RPMI7951 (cell line): ENCODE data around the gene EPHB3. TPM values are rescaled to one million over a fixed set of nuclear protein-coding genes. Genes with fewer than 3 reads are reported as not detected.

ENCODE experiments used
- DNase-seq: peaks from one replicate; pipeline ENCODE4 v3.0.0-alpha.2; 2012; ENCODE audit warnings: low read depth
- total RNA-seq: library from RNA; depleted of rRNA; stranded (reverse); fragments of >200 nt; shearing (Covaris generic); gene quantifications from 2 replicates; pipeline ENCODE4 v1.2.3, GENCODE V29; 2014

The EPHB3 gene
- total RNA-seq, 1 experiment from 2014 or later, result 5.5 TPM

DNA sequence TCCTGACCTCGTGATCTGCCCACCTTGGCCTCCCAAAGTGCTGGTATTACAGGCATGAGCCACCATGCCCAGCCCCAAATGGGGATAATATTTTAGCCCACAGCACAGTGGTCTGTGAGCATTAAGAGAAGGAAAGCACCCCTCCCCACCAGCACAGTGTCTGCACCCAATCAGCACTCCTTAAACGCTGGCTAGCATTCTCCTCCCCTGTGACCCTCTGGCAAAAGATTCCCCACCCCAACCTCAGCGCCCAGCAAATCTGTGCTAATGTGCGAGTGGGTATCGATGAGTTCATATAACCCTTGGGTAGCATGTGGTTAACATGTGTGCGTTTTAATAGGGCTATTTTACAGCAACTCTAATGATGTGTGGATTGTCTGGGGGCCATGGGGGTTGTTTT is 18.3 kb upstream of the EPHB3 start:
- no peak for DNase-seq

DNA sequence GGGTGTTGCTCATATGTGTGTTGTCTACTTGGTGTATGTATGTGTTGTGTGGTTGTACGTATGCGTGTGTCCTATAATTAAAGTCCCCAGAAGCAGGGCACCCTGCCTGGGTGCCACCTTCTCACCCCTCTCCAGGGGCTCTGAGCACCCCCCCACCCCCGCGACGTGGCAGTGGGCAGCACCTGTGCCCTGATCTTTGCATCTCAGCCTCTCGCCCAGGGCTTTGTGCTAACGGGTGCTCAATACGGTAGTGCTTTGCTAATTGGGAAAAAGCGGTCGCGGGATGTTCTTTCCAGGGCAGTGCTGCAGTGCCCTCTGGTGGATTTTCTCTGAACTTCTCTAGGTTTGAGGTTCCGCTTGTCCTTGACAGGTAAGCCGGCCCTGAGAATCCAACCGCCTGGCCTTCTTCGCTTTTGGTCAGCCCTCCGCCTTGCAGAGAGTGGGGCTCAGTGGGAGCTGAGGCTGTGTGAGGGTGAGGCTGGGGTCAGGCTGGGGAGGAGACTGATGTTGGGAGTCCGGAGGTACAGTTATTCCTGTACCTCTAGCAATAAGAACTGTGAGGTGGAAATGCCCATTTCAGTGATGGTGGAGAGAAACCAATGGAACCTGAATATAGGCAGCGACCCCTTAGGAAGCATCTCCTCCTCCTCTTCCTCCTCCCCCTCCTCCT is 17.6 kb upstream of the EPHB3 start:
- DNase-seq, result peak; percentile 79

DNA sequence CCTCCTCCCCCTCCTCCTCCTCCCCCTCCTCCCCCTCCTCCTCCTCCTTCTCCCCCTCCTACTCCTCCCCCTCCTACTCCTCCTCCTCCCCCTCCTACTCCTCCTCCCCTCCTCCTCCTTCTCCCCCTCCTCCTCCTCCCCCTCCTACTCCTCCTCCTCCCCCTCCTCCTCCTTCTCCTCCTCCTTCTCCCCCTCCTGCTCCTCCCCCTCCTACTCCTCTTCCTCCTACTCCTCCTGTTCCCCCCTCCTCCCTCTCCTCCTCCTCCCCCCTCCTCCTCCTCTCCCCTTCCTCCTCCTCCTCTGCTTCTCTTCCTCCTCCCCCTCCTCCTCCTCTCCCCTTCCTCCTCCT is 17.1 kb upstream of the EPHB3 start:
- no peak for DNase-seq

DNA sequence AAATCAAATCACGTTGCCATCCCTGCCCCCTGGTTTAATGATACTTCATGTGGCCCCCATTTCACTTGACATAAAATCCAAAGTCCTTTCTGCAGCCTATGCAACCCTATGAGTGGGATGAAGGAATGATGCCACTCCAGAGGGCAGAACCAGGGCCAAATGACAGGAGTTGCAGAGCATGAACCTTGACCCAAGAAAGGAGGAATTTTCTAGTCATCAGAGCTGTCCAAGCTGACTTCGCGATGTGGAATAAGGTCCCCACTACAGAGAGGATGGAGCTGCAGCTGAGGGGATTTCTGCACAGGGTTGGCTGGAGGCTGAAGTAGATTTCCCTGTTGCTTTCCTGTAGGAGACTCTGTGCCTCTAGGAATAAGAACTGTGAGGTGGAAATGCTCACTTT is 15.8 kb upstream of the EPHB3 start:
- no peak for DNase-seq

DNA sequence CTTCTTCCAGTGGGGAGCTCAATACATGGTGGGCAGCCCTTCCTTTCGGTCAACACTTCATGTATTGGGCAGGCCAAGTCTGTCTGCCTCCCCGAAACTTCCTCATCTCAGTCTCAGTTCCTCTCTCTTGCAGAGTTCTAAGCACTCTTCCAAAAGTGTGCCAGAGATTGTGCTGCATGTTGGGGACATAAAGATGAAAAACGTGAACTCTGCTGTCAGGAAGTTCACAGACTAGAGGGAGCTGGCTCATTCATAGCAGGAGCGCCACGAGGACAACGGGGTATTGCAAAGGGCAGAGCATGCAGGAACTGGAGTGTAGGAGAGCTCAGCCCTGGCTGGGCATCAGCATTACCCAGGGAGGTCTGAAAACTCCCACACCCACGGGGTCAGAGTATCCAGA is 15.3 kb upstream of the EPHB3 start:
- DNase-seq, result no peak

DNA sequence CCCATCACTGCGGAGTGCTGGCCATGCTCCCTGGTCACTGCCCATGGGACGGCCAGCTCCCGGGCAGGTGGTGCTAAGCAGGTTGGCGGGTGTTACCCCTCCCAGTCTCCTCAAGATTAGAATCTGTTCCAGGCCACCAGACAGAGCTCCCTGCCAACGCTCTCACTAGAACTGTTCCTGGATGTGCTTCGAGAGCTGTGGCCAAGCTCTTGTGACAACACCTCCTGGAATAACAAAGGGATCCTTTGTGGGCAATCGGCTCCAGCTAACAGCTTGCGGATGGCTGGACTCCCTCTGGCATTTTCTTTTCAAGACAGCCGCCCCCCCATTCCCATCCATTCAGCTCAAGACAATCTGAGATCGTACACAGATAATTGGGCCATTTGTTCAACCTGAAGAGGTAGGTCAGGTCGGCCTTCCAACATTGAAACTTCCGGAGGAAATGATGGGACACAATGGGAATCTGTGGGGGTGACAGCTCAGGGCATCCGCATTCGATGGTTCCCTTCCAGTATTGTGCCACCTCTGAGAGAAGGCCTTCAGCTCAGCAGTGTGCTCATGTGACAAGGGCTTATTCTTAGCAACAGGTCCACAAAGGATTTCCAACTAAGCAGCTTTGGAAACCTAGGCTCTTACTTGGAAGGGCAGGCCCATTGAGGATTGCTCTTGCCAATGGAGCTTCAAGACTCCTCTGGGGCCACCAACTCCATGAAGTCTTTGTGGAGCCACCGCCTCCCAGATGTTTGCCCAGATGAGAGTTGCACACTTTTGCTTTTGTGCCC is 11.6 kb upstream of the EPHB3 start:
- no peak for DNase-seq

DNA sequence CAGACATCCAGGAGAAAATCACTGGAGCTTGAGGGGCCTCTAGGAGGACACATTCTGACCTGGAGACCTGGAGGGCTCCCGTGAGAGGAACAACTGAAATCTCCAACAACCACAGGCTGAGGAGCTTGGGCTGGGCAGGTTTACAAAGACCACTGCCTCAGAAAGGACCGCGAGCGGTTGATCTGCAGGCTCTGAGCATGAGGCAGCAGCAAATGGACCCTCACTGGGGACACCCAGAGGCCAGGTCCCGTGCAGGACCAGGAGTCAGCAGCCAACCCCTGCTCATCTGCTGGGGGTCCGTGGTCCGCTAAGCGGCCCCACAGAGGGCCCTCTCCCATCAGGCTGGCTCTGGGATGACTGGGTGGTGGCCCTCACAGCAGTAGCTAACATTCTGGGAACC is 10.5 kb upstream of the EPHB3 start:
- DNase-seq, result no peak

DNA sequence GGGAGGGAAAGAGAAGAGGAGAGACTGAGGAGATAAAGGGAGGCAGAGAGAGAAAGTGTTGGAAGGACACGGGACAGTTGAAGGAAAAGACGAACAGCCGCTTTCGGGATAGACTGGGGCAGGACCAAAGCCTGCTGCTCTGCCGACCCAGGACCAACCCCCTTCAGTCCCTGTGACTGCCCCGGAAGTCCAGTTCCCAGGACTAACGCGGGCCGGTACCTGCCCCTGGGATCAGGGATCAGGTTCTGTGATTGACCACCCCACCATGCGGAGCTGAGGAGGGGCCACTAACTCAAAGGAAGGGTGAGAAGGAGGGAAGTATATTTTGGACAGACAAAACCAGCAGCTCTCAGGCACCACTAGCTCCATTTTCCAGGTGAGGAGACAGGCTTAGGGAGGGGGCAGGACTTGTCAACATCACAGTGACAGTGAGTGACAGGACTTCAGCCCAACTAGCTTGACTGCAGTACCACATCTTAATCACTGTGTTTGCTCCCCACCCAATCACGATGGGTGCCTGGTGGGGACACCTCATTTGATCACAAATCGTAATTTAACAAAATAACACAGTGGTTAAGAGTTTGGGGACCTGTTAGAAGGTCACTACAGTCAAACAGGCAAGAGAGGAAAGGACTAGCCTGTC is 9.8 kb upstream of the EPHB3 start:
- DNase-seq, result no peak

DNA sequence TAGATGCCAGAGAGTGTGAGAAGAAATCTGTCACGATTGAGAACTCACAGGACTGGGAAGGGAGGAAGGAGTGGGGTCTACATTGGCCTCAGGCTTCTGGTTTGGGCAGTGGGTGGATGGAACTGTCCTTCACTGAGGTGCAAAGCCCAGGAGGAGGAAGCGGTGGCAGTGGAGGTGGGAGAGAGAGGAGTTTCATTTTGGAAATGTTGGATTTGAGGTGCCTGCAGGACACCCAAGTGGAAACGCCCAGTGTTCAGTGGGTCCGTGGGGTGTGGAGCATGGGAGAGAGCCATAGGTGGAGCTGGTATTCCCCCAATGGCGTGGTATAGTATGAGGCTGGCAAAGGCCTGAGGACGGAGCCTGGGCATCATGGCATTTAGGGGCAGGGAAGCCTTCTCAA is 9.3 kb upstream of the EPHB3 start:
- DNase-seq, result no peak

DNA sequence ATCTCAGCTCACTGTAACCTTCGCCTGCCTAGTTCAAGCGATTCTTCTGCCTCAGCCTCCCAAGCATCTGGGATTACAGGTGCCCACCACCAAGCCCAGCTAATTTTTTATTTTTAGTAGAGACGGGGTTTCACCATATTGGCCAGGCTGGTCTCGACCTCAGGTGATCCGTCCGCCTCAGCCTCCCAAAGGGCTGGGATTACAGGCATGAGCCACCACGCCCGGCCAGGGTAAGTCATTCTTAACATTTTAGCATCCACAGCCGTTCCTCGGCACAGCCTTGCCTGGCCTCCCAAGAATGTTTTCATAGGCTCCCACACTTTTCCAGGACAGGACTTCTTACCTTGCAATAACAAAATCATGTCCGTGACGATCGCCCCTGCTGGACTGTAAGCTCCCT is 8.7 kb upstream of the EPHB3 start:
- no peak for DNase-seq

DNA sequence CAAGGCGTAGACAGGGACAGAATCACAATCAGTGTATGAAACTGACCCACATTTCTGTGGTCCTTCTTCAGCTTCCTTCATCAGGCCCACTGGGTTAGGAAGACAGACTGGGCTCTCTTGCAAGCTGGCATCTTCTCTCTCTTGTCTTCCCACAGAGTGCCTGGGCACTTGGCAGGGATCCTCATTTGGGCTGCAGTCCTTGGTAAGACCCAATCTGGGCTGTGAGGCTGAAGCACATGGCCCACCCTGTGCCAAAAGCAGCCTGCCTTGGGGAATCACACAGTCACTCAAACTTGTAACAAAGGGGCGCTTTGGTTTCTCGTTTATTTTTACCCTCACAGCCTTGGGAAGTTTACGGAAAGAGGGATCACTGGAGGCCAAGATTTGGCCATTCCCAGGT is 8.2 kb upstream of the EPHB3 start:
- DNase-seq, result no peak

DNA sequence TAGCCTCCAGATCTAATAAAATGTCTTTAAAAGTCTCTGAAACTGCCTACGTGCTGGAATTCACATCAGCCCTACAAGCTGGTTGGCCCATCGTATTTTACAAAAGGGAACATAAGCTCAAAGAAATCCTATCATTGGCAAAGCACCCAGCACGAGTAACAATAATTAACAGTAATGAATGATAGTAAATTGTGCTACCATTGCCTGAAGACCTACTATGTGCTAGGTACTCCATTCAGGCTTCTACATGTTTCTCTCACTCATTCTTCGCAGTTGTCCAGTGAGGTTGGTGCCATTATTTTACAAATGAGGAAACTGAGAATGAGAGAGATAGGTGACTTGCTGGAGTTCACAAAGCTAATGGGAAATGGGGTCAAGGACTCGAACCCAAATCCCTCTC is 7.1 kb upstream of the EPHB3 start:
- no peak for DNase-seq

DNA sequence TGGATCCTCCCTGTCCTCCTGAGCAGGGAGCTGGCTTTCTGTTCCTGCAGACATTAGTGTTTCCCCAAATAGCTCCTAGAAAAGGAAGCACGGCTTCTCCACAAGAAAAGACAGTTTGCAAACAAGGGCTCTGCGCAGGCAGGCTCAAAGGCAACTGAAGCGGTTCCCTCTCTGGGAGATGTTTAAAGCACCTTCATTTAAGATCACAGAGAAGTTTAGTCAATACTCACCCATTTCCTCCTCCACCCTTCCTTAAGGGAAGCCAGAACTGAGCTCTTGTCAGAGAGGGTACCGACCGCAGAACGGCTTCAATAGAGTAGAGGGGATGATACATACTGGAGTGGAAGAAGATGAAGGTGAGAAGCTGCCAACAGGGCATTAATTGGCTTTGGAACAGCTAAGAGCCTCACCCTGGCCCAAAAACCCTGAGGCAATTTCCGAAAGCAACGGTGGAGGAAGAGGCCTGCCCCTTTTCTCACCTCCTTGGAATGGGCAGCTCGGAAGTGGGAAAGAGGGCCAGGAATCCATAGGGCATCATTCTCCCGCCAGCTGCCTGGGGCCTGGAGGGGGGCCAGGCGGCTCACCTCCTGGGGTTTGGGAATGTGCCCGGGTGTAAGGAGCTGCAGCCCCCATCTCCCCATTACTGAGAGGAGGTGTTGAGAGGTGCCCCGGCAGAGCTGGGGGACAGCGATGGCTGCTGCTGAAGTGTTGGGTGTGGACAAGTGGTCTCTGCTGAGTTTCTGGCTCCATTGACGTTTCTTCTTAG is 4.8 kb upstream of the EPHB3 start:
- DNase-seq, result no peak

DNA sequence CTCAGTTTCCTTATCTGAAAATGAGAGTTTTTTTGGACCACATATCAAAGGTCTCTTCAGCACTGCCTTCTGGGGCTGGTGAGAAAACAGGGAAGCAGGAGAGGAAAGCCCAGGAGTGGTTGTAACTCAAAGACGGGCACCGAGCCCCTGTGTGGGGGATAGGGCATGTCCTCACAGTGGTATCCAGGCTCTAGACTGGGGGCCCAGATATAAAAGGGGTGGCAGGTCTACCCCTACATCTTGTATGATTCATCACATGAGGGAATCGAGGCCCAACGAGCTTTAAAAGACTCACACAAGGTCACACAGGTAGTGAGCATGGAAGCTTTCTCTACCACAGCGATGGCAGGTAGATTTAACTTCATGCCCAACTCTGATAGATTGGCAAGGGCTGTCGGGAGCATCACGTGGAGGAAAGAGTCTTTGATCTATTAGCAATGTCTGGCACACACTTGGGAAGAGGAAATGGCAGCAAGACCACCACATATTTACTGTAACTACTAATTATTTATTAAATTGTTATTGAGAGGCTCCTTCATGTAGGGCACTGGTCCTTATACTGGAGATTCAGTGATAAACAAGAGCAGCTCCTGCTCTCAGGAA is 4.1 kb upstream of the EPHB3 start:
- no peak for DNase-seq

DNA sequence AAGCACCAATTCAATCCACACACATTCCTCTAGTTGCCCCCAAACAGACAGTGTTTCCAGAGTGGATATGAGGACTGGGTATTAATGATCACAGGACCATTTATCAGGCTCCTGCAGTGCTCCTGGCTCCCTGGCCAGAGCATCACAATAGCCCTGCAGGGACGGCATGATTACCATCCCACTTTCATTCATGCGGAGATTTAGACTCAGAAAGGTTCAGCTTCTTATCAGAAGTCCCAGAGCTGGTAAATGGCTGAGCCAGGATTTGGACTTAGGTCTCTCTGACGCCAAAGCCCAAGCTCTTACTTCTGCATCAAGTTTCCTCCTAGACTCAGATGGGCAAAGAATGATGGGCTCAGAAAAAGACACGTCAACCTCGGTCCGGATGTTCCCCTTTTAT is 2.9 kb upstream of the EPHB3 start:
- no peak for DNase-seq

DNA sequence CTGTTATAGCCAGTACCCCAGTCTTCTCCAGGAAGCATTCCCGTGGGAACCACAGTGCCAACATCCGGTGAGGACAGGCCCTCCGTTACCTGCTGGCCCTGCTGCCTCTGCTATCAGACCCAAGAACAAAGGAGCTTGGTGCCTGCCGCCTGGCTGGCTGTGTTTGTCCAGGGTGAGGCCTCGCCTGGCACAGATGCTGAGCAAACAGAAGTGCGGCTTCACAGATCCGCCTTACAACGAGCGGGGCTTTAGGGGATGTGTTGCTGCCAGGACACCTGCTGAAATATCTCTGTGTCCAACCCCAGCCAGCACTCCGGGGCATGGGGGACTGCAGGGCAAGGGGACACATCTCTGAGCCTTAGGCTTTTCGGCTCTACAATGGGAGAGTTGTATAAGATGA is 2.2 kb upstream of the EPHB3 start:
- no peak for DNase-seq

DNA sequence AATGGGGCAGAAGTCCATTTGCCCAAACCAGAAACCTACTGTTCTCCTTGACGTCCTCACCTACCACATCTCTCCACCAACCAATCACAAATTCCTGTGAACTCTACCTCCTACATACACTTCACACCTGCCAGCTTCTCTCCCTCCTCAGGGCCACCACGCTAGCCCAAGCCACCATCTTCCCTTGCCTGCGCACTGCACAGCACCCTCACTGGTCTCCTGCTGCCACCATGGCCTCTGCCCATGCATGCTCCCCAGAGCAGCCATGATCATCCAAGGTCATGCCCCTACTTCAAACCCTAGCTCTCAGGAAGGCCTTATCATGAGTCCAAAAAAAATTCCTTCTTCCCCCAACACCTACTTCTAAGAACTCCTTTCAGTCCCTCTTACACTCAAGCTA is 1.1 kb upstream of the EPHB3 start:
- DNase-seq, result no peak

DNA sequence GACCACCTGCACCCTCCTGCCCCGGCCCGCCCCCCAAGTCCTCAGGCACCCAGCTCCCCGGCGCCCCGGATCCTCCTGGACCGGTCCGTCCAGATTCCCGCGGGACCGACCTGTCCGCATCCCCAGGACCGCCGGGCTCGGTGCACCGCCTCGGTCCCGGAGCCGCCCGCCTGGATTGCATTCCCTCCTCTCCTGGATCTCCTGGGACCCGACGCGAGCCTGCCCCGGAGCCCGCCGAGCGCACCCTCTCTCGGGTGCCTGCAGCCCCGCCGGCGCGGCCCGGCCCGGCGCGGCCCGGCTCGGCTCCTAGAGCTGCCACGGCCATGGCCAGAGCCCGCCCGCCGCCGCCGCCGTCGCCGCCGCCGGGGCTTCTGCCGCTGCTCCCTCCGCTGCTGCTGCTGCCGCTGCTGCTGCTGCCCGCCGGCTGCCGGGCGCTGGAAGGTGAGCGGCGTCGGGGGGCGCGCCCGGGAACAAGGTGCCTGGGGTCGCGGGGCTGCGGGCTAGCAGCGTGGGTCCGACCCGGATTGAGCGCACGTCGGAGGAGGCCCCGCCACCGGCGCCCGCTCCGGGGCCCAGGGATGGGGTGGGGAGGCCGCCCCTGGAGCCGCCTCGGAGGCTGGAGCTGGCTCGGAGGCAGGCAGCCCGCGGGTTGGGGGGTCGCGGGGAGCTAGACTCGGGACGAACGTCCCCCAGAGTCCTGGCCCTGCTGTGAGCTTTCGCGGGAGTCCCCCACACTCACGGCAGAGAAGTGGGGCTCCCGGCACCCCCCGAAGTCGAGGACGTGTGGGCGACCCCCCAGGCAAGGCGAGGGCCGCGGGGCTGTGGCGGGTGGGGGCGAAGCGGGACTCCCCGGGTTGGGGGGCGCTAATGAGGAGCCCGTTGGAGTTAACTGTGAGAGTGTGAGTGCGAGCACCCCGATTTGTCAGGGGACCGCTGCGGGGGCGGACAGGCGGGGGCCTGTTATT is 610 bp downstream of the EPHB3 start:
- peak; percentile 21 for DNase-seq

DNA sequence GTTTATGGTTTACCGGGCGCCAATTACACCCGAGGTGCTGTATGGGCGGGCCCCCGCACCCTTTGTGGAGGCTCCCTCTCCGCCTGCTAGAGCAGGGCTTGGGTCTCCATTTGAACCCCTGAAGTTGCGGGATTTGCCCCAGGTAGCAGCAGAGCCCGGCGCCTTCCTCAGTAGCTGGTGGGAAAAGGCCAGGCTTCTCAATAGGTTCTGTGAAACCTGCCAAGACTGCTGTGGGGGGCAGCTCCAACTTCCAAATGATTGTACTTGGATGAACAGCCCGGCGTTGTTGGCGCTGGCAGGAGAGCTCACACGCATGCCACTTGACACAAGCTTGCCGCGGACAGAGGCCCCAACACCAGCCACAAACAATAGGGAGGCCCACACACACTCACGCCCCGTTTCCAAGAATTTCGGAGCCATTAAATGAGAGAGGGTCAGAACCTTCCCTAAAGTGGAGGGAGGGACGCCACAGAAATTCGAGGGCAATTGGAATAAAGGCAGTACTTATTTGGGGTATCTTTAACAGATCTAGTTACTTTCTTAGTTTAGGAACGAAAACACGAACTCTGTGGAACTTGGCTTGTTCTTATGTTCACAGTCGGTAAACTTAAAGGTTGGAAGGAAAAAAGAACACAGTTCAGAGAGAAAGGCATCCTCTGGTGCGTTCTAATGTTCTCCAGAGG is 1.4 kb downstream of the EPHB3 start:
- DNase-seq, result no peak

DNA sequence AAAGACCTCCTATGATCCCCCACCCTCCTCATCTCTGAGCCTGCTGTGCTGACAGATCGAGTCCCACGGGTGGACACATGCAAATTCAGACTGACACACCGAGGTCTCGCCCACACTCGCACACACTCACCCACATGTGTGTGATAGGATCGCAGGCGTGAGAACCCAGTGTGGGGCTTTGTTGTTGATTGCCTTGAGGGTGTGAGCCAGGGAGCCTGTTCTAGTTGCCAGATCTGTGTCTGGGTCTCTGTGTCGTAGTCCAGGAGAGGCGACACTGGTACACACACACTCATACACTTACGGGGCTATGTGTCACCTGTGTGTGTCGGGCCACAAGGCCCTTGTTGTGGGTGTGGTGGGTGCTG is 2.0 kb downstream of the EPHB3 start:
- DNase-seq, result no peak
